Activated naive CD4-positive, alpha-beta T cell treated with anti-CD3 and anti-CD28 coated beads for 36 hours (primary cell): ENCODE measurements around the gene RNF167. TPM values are rescaled to one million over a fixed set of nuclear protein-coding genes. Genes with fewer than 3 reads are reported as not detected.

Experiments used
- CTCF ChIA-PET: fragments of 350-600 bp; sonication (Branson Sonifier 250); formaldehyde crosslinking; loops from one replicate; lab custom pipeline; 2021; ENCODE audit warnings: antibody characterized with exemption; lab: Charles Lee
- DNase-seq: peaks from one replicate; pipeline ENCODE4 v3.0.0-alpha.2; 2020
- H3K27ac Mint-ChIP-seq: one replicate; pipeline ENCODE4 v1.8.0; 2021; ENCODE audit warnings: mild to moderate bottlenecking, mixed read lengths
- H3K27me3 Mint-ChIP-seq: one replicate; pipeline ENCODE4 v1.8.0; 2021; ENCODE audit warnings: low read depth, mixed read lengths
- H3K36me3 Mint-ChIP-seq: one replicate; pipeline ENCODE4 v1.8.0; 2021; ENCODE audit warnings: low read depth, mixed read lengths
- H3K4me1 Mint-ChIP-seq: one replicate; pipeline ENCODE4 v1.8.0; 2021; ENCODE audit warnings: low read depth, mixed read lengths
- H3K4me3 Mint-ChIP-seq: one replicate; pipeline ENCODE4 v1.8.0; 2021; ENCODE audit warnings: mild to moderate bottlenecking, moderate library complexity, mixed read lengths
- H3K9me3 Mint-ChIP-seq: one replicate; pipeline ENCODE4 v1.8.0; 2021; ENCODE audit warnings: mixed read lengths
- intact Hi-C: fragments of 100-400 bp; cut with micrococcal nuclease; formaldehyde crosslinking; loops from one replicate; pipeline ENCODE4 v1.15.1; 2023
- total RNA-seq, 2 experiments: library from RNA; stranded (reverse); gene quantifications; one replicate each; pipeline ENCODE4 v1.2.3, GENCODE V29; 2021

Gene RNF167
- total RNA-seq, 2 experiments from 2014 or later = 133 to 140 TPM

DNA sequence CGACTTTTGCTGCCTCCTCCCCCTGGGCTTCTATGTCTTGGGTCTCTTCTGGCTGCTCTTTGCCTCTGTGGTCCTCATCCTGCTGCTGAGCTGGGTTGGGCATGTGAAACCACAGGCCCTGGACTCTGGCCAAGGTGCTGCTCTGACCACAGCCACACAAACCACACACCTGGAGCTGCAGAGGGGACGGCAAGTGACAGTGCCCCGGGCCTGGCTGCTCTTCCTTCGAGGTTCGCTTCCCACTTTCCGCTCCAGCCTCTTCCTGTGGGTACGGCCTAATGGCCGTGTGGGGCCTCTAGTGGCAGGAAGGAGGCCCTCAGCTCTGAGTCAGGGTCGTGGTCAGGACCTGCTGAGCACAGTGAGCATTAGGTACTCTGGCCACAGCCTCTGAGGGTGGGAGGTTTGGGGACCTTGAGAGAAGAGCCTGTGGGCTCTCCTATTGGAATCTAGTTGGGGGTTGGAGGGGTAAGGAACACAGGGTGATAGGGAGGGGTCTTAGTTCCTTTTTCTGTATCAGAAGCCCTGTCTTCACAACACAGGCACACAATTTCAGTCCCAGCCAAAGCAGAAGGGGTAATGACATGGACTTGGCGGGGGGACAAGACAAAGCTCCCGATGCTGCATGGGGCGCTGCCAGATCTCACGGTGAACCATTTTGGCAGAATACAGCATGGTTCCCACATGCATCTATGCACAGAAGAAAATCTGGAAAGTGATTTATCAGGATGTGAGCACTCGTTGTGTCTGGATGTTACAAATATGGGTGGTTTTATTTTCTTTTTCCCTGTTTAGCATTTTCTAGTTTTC, 5.7 kb upstream of the RNF167 start:
- H3K36me3 Mint-ChIP-seq = peaks cover 22% of the 10 kb centered on the region
- no peaks in the 10 kb centered on the region for H3K9me3 Mint-ChIP-seq
- no peak overlapping the region for H3K4me3 Mint-ChIP-seq
- DNase-seq = peak; percentile 19
- peaks cover 2% of the 10 kb centered on the region for H3K27me3 Mint-ChIP-seq
- CTCF ChIA-PET = interaction anchor here (1.0 kb wide), 1 partner anchor 53 kb away, joined by 4 read pairs; the partner anchor contains the start of gene CAMTA2
- intact Hi-C loops = no loop called here
- H3K27ac Mint-ChIP-seq = no peak overlapping the region
- peaks cover 29% of the 10 kb centered on the region for H3K4me1 Mint-ChIP-seq

DNA sequence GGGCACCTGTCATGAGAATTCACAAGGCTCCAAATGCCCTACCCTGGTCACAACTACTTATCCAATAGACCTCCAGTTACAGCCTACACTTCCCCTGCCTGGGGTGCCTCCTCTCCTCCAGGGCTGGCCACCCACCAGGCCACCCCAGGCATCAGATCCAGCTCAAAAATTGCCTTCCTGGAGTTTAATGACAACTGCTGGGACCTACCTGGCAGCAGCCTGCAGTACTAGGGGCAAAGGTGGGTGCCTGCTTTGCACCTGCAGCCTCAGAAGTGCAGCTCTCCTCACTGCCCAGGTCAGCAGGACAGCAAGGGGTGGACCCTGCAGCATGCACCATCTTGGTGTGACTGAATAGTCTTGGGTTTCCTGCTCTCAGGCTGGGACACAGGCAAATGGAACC, 4.4 kb upstream of the RNF167 start:
- no peak for DNase-seq
- Mint-ChIP-seq H3K4me3 (no peak overlapping the region), H3K27me3 (peaks cover 2% of the 10 kb centered on the region), H3K27ac (peak overlapping the region; percentile 19), H3K4me1 (peaks cover 29% of the 10 kb centered on the region), H3K36me3 (peaks cover 28% of the 10 kb centered on the region), H3K9me3 (no peaks in the 10 kb centered on the region)
- intact Hi-C loops = no loop called here
- CTCF ChIA-PET = no interaction called here

GRCh38 chr17:4936436-4936835, 3.6 kb upstream of the RNF167 start:
- DNase-seq = no peak
- Mint-ChIP-seq H3K27ac (peak overlapping the region; percentile 10), H3K4me1 (peaks cover 35% of the 10 kb centered on the region), H3K36me3 (peaks cover 34% of the 10 kb centered on the region), H3K9me3 (no peaks in the 10 kb centered on the region), H3K4me3 (no peak overlapping the region), H3K27me3 (peaks cover 2% of the 10 kb centered on the region)
- CTCF ChIA-PET = no interaction called here
- intact Hi-C loops = no loop called here

DNA sequence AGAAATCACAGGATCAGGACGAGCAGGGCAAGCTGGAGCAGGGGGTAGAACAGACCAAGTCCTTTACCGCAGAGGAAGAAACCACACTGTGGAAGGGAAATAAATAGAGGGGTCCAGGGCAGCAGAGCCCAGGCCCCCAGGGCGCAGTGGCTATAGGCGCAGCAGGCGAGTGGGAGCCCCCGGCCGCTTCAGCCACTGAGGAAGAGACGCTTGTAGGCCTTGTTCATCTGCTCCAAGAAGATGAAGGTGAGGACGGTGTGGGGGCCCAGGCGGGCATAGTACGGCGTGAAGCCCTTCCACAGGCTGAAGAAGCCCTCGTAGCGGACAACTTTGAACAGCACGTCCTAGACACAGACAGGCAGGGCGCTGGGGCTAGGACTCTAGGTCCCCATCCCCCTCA, 2.5 kb upstream of the RNF167 start:
- Mint-ChIP-seq H3K4me1 (peaks cover 46% of the 10 kb centered on the region), H3K4me3 (no peak overlapping the region), H3K9me3 (no peaks in the 10 kb centered on the region), H3K27me3 (peaks cover 2% of the 10 kb centered on the region), H3K27ac (no peak overlapping the region), H3K36me3 (peaks cover 44% of the 10 kb centered on the region)
- intact Hi-C loops = no loop called here
- DNase-seq = no peak
- CTCF ChIA-PET = no interaction called here

DNA sequence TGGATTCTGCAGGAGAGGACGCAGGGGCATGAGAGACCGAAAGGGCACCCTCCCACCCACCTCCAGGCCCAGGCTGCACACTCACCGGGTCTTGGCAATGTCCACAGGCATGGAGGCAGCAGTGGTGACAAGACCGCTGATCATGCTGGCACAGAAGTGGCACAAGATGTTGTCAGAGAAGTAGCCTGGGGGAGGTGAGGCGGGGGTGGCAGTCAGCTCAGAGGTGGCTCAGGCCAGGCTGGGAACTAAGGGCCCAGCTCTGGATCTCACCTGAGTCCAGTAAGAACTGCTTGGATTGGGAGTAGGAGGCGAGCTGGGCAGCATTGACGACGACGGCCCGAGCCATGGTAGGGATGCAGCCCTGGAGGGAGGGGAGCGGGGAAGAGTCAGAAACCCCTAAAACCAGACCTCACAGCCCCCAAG, 2.0 kb upstream of the RNF167 start:
- Mint-ChIP-seq H3K4me3 (peak overlapping the region; percentile 94), H3K36me3 (peaks cover 49% of the 10 kb centered on the region), H3K9me3 (no peaks in the 10 kb centered on the region), H3K27me3 (peaks cover 2% of the 10 kb centered on the region), H3K4me1 (peaks cover 52% of the 10 kb centered on the region), H3K27ac (peak overlapping the region; percentile 86)
- CTCF ChIA-PET = interaction anchor here (0.5 kb wide), 1 partner anchor 15 kb away, joined by 3 read pairs; no protein-coding TSS in a partner anchor
- no peak for DNase-seq
- intact Hi-C loops = no loop called here

GRCh38 chr17:4938688-4939545, 1.2 kb upstream of the RNF167 start:
- intact Hi-C loops = no loop called here
- H3K36me3 Mint-ChIP-seq = peaks cover 53% of the 10 kb centered on the region

DNA sequence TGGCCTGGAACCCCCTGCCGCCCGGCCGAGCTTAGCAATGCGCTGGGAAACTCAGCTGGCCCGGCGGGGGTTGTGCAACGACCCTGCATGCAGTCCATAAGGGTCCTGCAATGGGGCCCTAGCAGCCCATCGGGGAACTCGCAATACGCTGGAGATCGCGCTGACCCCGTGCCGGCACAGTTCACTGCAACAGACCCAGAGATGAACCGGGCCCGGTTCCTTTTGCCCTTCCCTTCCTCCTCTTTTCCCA, 597 bp upstream of the RNF167 start:
- DNase-seq = peak; percentile 27
- CTCF ChIA-PET = interaction anchor here (1.2 to 2.8 kb wide), 5 partner anchors 13 to 149 kb away, joined by 3 to 15 read pairs (median 4); partner anchors contain the start of genes C17orf107 and SPAG7
- Mint-ChIP-seq H3K9me3 (no peaks in the 10 kb centered on the region), H3K36me3 (peaks cover 57% of the 10 kb centered on the region), H3K27me3 (no peaks in the 10 kb centered on the region), H3K27ac (peak overlapping the region; percentile 86), H3K4me1 (peaks cover 54% of the 10 kb centered on the region), H3K4me3 (peak overlapping the region; percentile 94)
- intact Hi-C loops = no loop called here

More at GRCh38 chr17:4938688-4939545, 1.2 kb upstream of the RNF167 start:
- DNase-seq = no peak
- H3K4me3 Mint-ChIP-seq = peak overlapping the region; percentile 94
- H3K27ac Mint-ChIP-seq = peak overlapping the region; percentile 86
- H3K9me3 Mint-ChIP-seq = no peaks in the 10 kb centered on the region
- CTCF ChIA-PET = interaction anchor here (1.2 to 2.8 kb wide), 4 partner anchors 13 to 149 kb away, joined by 3 to 15 read pairs (median 4); partner anchors contain the start of gene C17orf107
- peaks cover 54% of the 10 kb centered on the region for H3K4me1 Mint-ChIP-seq
- H3K27me3 Mint-ChIP-seq = peaks cover under 1% of the 10 kb centered on the region

DNA sequence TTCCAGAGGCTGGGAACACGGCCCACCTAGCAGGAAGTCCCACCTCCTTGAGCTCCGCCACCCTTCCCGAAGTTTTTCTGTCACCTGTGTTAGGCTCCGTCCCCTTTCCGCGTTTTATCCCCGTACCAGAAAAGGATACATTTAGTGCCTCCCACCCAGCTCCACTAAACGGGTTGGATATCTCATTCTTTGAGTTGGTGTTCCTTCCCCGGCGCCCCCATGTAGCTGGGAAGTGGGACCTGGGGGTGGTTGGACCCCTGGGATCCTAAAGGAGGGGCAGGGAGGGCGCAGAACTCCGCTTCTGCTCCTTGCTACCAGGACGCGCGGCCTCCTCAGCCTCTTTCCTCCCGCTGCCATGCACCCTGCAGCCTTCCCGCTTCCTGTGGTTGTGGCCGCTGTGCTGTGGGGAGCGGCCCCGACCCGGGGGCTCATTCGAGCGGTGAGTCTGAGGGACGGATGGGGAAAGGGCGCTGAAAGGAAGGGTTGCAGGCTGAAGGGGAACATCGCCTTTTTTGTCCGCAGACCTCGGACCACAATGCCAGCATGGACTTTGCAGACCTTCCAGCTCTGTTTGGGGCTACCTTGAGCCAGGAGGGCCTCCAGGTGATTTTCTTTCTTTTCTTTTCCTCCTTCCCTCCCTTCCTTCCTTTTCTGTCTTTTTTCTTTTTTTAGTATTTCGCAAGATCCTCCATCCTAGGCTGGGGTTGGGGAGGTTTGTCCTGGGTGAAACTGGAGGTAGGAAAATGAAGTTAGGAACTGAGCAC, 669 bp downstream of the RNF167 start:
- intact Hi-C loops = loop anchor here (1.0 to 10.0 kb wide), 11 partner anchors 8 to 976 kb away; partner anchors contain the start of genes ARRB2, ATP2A3, C17orf107 and CAMTA2
- H3K27me3 Mint-ChIP-seq = no peaks in the 10 kb centered on the region

DNA sequence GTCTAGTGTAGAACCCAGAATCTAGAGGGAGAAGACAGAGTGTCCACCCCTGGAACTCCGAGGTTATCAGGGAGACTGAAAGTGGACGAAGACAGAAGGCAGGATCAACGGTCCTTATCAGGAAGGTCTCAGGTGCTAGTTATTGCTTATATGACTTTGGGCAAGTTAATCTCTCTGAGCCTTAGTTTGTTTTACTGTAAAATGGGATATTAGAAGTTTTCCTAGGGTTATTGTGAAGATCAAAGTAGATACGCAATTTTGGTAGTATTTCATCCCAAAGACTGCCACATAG, 1.2 kb downstream of the RNF167 start:
- Mint-ChIP-seq H3K4me3 (peak overlapping the region; percentile 94), H3K4me1 (peaks cover 64% of the 10 kb centered on the region), H3K27me3 (no peaks in the 10 kb centered on the region), H3K27ac (peak overlapping the region; percentile 99), H3K36me3 (peaks cover 71% of the 10 kb centered on the region), H3K9me3 (no peaks in the 10 kb centered on the region)
- intact Hi-C loops = loop anchor here (2.0 to 10.0 kb wide), 7 partner anchors 32 to 976 kb away; partner anchors contain the start of genes ARRB2, ATP2A3, C17orf107 and MED11
- DNase-seq = no peak
- CTCF ChIA-PET = no interaction called here

More for the DNA sequence above, 669 bp downstream of the RNF167 start:
- no peaks in the 10 kb centered on the region for H3K9me3 Mint-ChIP-seq
- H3K4me1 Mint-ChIP-seq = peaks cover 64% of the 10 kb centered on the region
- peak overlapping the region; percentile 94 for H3K4me3 Mint-ChIP-seq
- peak; percentile 69 for DNase-seq
- CTCF ChIA-PET = interaction anchor here (0.7 to 2.8 kb wide), 5 partner anchors 11 to 151 kb away, joined by 3 to 15 read pairs (median 4); partner anchors contain the start of gene SPAG7
- peak overlapping the region; percentile 99 for H3K27ac Mint-ChIP-seq
- H3K36me3 Mint-ChIP-seq = peaks cover 69% of the 10 kb centered on the region

DNA sequence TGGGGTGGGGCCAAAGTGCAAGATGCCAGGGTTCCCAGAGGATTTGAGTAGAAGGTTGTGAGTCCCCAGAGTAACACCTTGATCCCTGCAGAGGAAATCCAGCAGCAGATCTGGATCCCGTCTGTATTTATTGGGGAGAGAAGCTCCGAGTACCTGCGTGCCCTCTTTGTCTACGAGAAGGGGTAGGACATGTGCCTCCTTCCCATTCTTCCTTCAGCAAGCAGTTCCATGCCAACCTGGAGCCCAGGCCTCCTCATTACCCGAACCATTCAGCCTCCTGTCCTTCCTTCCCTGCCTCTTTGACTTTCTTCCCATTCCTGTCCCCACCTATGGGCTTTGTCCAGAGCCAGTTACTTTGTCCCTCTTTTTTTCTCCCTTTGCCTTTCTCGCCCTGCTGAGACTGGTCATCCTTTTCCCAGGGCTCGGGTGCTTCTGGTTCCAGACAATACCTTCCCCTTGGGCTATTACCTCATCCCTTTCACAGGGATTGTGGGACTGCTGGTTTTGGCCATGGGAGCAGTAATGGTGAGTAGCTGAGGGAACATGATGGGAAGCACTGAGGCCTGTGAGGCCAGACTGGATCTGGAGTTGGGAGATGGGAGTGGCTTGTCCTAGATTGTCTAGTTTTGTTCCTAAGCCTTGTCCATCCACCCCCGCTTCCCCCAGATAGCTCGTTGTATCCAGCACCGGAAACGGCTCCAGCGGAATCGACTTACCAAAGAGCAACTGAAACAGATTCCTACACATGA, 2.9 kb downstream of the RNF167 start:
- Mint-ChIP-seq H3K4me3 (peak overlapping the region; percentile 40), H3K4me1 (peaks cover 64% of the 10 kb centered on the region), H3K27me3 (no peaks in the 10 kb centered on the region), H3K27ac (peak overlapping the region; percentile 99), H3K36me3 (peaks cover 78% of the 10 kb centered on the region), H3K9me3 (no peaks in the 10 kb centered on the region)
- CTCF ChIA-PET = no interaction called here
- intact Hi-C loops = loop anchor here (10.0 kb wide), 2 partner anchors 342 to 978 kb away; partner anchors contain the start of genes ATP2A3 and RABEP1
- no peak for DNase-seq

DNA sequence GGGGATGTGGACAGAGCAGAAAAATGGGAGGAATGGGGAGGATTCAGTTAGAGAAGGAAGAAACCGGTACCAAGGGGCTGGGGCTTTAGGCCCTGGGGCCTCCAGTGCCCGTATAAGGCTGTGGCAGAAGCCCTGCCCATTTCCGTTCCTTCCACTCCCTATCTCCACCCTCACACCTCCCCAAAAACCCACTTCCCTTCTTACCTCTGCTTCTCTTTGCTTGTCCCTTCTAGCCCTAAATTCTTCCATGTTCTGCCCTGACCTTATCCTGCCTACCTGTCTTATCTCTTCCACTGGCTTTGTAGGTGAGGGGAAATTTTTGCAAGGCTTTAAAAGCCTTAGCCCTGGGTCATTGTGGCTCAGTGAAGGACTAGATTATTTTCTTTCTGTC, 4.1 kb downstream of the RNF167 start:
- CTCF ChIA-PET = interaction anchor here (0.6 kb wide), 1 partner anchor 120 kb away, joined by 3 read pairs; no protein-coding TSS in a partner anchor
- H3K36me3 Mint-ChIP-seq = peaks cover 71% of the 10 kb centered on the region

More for the DNA sequence above, 4.1 kb downstream of the RNF167 start:
- Mint-ChIP-seq H3K4me3 (peak overlapping the region; percentile 97), H3K27ac (peak overlapping the region; percentile 99), H3K27me3 (no peaks in the 10 kb centered on the region), H3K4me1 (peaks cover 55% of the 10 kb centered on the region), H3K9me3 (no peaks in the 10 kb centered on the region)
- peak; percentile 73 for DNase-seq
- intact Hi-C loops = loop anchor here (10.0 kb wide), 2 partner anchors 341 to 979 kb away; partner anchors contain the start of genes ATP2A3 and RABEP1
